GM12878 (cell line): ENCODE results near the gene DEFB108B.
"Not testable (repeated sequence)": the region's sequence is repeated elsewhere in the genome, so short reads cannot be mapped to it uniquely, and the experiment has no call there.

Experiments
- CTCF ChIP-seq, 3 experiments: IDR thresholded peaks in 2 of 3; conservative IDR thresholded peaks in 1 of 3; 2 replicates each; pipeline ENCODE4 v1.5.1; 2011; ENCODE audit warnings: low read depth in 3 of 3, low read length in 3 of 3, mild to moderate bottlenecking in 3 of 3, control low read depth in 2 of 3, moderate library complexity in 2 of 3, inconsistent platforms in 1 of 3, mixed read lengths in 1 of 3; ENCODE audit not compliant: control insufficient read depth in 2 of 3, insufficient read depth in 1 of 3; ENCODE audit errors: extremely low read depth in 1 of 3
- GABPA ChIP-seq: IDR thresholded peaks from 2 replicates; pipeline ENCODE4 v1.6.1; 2014; ENCODE audit warnings: antibody characterized with exemption, low read depth, mild to moderate bottlenecking, inconsistent platforms
- NFIC ChIP-seq: IDR thresholded peaks from 2 replicates; pipeline ENCODE4 v1.6.1; 2012; ENCODE audit warnings: low read depth, mild to moderate bottlenecking, inconsistent platforms, low read length, moderate library complexity
- SPI1 ChIP-seq: IDR thresholded peaks from 2 replicates; pipeline ENCODE4 v1.6.1; 2011; ENCODE audit warnings: low read depth, mild to moderate bottlenecking, low read length, moderate library complexity, borderline replicate concordance; ENCODE audit not compliant: insufficient read depth
- ZBED1 ChIP-seq: IDR thresholded peaks from 2 replicates; pipeline ENCODE4 v1.6.1; 2016; ENCODE audit warnings: borderline replicate concordance

- TF ChIP-seq CTCF (IDR thresholded peaks at IDR 0.05 in 2 of 3, conservative IDR thresholded peaks at IDR 0.05 in 1 of 3; ENCODE audit: control insufficient read depth in 2 of 3, extremely low read depth in 1 of 3, insufficient read depth in 1 of 3, low read depth in 3 of 3, low read length in 3 of 3); ZBED1; SPI1; GABPA; NFIC: not testable (repeated sequence)
Measured at GRCh38 chr11:71832811-71833210, at the start of gene DEFB108B.
